ENCODE measurements around the gene GSC2. TPM values are rescaled to one million over a fixed set of nuclear protein-coding genes. Genes with fewer than 3 reads are reported as not detected.

Gene GSC2
- total RNA-seq, 1 donor from 2014 or later, result not detected

DNA sequence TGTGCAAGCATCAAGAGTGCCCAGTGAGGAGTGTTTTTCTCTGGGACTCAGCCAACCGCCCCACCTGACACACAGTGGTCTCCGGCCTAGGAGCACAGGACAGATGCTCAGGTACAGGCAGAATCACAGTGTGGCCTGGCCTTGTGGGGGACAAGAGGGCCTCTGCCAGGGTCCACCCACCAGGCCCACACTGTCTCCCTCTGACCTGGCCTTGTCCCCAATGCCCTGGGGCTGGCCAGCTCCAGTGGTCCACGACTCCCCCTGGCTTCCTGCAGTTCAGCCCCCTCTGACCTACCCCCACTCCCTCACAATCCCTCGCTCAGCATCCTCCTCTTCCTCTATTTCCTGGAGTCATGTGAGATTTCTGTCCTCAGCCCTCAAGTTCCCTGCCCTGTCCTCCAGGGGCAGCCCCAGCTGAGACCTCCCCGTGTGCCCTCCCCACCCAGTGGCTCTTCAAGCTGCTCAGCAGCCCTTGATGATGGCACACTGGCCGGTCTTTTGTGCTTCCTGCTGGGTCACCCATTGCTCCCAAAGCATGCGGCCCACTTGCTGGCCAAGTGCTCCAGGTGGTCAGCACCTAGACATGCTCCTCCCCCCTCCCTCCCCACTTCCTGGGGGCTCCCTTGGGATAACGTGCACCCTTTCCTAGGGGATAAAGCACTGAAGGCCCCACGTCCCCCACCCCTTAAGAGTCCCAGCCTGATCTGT is 17.2 kb downstream of the GSC2 start:
- no peak for ATAC-seq

DNA sequence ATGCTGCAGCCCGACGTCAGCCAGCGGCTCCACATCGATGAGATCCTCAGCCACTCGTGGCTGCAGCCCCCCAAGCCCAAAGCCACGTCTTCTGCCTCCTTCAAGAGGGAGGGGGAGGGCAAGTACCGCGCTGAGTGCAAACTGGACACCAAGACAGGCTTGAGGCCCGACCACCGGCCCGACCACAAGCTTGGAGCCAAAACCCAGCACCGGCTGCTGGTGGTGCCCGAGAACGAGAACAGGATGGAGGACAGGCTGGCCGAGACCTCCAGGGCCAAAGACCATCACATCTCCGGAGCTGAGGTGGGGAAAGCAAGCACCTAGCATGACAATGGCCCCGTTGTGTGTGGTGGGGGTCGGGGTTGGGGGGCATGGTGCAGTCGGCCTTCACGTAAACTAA is 17.9 kb downstream of the GSC2 start:
- ATAC-seq, result no peak

DNA sequence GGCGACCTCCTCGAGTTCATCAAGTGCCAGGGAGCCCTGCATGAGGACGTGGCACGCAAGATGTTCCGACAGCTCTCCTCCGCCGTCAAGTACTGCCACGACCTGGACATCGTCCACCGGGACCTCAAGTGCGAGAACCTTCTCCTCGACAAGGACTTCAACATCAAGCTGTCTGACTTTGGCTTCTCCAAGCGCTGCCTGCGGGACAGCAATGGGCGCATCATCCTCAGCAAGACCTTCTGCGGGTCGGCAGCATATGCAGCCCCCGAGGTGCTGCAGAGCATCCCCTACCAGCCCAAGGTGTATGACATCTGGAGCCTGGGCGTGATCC is 18.4 kb downstream of the GSC2 start:
- ATAC-seq, result no peak

DNA sequence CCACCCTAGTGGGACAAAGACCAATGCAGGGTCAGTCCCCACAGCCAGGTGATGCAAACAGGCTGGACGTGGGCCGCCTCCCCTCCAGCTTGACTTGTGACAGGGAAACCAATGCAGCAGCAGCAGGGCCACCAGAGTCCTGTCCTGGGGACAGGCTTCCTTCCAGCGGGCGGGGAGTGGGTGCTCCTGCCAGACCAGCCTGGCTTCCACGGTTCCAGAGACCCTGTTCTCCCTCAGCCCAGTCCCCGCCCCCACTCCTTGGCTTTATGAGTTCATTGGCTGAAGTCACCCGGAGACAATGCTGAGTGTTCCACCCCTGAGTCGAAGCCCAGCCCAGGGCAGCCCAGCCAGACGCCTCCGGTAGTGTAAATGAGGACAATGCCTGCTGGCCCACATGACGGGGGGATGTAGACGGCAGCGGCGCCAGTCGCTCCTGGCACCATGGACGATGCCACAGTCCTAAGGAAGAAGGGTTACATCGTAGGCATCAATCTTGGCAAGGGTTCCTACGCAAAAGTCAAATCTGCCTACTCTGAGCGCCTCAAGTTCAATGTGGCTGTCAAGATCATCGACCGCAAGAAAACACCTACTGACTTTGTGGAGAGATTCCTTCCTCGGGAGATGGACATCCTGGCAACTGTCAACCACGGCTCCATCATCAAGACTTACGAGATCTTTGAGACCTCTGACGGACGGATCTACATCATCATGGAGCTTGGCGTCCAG is 19.0 kb downstream of the GSC2 start, which contains the start of gene TSSK2:
Gene TSSK2 (plus strand): TSS at position 350 of the 726 bp plus-strand sequence. CDS start 92 bp downstream, at position 442.
- ATAC-seq, result no peak

DNA sequence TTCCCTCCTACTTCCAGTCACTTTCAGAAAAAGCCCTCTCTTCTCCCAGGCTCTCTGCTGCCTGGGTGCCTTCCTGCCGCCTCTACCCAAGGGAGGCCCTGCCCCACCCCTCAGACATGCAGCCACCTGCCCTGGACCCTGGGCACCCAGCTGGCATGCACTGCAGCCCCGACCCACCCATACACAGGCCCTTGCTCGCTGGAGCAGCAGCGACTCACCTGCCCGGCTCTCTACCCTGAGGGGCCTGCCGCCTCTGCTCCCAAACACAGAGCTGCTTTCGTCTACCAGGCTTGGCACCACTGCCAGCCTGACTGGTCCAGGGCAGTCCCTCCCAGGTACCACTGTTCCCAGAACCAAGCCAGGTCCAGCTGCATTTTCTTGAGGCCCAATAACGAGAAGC is 20.2 kb downstream of the GSC2 start:
- peak; percentile 90 for ATAC-seq

DNA sequence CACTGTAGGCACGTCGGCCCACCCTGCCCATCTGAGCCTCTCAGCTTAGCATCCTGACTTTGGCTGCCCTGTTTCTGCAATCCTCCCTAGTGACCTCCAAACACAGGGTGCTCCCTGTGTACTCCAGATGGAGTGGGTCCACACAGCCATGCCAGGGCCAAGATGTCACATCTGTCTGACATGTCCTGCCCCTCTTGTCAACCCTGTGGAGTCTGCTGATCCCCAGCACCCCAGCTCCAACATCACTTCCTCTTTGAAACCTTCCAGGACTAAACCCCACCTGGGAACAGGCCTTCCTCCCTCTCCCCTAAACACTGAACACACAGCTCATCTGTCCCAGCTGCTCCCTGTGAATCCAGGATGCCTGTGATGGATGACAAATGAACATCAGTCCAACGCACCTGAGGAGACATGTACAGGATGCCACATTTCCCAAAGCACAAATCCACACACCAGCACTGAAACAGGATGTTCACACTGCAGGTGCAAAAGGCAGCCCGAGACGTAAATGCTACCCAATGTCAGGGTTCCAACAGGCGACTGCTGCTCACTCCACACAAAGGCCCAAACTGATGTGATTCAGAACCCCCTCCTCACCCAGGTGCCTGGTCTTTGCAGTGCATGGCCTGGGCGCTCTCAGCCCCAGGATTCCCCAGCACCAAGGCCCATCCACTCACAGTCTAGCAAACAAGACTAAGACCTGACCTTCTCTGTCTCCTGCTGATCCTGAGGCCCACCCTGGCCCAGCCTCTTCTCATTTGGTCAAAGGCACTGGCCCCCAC is 21.0 kb downstream of the GSC2 start:
- ATAC-seq, result no peak

DNA sequence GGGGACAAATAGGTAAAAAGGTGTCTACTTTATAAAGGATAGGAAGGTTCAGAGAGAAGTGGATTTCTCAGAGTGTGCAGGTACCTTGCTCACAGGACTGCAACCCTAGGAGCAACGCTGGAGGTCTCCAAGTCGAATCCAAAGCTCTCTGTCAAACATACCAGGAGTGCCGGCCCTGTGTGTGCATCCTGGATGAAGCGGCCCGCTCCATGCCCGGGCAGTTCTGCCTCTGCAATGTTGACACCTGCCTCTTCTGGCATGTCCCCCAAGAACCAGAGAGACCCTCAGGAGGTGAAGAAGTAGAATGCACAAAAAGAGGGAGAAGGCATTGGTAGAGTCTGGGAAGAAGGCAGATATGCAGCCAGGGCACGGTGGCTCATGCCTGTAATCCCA is 22.1 kb downstream of the GSC2 start:
- no peak for ATAC-seq

DNA sequence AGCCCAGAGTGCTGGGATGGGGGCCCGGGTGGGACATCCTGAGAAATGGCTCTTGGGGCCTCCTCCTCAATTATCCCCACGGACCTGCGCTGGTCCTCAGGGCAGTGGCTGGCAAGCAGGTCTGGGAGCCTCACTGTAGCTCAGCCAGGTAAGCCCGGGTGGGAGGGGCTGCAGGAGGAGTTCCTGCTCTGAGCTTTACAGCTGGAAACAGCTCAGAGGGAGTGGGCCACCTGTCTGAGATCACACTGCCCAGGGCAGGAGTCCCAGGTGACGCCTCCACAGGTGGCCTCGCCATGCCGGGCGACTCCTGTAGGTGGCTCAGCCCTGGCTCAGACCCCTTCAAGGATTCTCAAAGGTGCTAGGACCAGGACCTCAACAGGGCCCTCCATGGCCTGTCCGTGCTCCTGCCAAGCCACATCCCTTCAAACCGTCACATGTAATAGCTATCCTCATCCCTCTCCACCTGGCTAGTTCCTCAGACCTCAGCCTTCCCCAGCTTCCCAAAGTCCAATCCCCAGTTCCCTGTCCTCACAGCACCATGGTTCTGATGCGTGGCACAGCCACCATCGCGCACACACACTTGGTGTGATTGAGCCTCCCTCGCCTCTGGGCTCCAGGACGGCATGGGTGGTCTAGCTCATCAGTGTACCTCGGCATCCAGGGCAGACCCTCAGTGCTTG is 22.6 kb downstream of the GSC2 start:
- peak; percentile 65 for ATAC-seq

DNA sequence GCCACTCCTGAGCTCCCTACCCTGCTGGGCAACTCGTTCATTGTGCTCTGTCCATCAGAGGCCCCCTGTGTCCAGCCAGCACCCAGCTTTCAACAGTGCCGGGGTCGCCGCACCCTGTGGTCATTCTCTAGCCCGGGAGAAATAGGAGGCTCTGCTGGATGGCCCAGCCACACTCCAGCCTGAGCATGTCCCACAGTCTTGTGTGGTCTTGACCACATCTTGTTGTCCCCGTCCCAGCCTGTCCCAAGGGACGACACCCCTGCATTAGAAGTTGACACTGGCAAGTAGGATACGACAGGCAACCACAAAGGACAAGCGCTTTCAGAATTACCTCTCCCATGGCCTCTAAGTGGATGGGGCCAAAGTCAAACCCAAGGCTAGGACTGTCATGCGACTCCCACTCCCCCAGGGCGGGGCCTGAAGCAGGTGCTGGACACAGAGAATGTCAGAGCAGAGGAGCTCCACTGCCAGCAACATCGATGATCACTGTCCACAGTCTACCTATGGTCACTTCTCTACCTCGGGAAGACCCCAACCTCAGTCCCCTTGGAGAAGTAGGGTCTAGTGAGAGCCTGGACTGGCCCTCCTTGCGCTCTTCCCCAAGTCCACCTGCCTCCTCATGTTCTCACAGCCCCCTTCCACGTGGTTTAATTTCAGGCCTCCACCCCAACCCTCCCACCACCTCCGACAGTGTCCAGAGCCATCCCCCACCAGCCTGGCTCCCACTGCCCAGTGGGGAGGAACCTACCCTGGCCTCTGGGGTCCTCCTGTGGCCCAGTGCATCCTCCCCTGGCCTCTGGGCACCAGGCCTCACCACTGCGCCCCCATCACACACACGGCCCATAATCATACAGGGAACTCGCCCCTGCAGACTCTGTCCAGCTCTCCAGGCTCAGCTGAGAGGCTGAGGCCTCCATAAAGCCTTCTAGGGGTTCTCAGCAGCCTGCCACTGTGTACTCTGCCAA is 23.5 kb downstream of the GSC2 start:
- no peak for ATAC-seq

DNA sequence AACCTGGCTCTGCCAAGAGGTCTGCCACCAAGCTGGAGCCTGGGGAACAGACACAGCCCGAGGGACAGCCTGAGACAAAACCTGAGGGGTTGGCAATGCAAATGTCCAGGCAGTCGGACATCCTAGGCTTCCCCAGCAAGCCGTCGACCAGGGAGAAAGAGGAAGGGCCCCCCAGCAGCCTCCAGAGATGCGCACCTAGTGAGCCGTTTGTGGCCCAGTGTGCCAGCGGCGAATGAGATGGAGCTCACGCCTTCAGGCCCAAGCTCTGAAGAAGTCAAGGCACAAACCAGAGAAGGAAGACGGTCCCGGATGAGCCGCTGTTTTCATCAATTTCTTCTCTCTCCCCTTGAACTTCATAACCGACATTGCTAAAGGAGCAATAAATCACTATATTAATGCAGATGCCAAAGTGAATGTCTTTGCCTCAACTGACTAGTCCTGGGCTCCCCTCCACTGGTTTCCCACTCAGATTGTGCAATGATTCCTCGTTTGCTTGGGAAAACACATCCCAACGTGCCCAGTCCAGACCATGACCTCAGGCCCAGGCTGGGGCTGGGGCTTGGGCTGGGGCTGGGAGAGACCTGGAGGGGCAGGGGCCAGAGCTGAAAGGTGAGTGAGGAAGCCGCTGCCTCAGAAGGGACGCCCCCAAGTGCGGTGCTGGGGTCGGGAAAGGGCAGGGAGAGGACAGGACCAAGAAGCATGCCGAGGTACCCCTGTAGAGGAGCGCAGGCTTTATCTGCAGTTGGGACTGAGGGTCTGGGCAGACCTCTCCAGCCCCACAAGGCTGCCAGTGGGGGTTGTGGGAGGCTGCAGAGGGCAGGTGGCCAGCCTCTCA is 24.4 kb downstream of the GSC2 start:
- ATAC-seq, result no peak

DNA sequence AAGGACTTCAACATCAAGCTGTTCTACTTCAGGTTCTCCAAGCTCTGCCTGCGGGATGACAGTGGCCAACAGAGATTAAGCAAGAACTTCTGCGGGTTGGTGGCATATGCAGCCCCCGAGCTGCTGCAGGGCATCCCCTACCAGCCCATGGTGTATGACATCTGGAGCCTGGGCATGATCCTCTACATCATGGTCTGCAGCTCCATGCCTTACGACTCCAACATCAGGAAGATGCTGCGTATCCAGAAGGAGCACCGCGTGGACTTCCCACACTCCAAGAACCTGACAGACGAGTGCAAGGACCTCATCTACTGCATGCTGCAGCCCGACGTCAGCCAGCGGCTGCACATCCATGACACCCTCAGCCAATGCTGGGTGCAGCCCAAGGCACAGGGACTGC is 25.1 kb downstream of the GSC2 start:
- ATAC-seq, result no peak

DNA sequence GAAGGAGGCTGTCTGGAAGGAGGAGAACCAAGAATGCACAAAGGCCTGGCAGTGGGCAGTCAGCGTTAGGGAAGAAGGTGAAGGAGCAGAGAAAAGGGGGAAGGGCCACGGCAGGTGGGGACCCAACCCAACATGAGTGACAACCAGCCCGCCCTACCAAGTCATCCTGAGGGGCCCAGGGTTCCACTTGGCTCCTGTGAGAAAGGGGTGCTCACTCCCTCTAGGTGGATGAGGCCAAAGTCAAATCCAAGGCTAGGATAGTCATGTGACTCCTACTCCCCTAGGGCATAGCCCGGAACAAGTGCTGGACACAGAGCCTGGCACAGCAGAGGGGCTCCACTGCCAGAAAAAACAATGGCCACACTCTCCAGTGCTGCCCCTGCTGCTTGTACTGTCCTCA is 25.7 kb downstream of the GSC2 start:
- ATAC-seq, result no peak

DNA sequence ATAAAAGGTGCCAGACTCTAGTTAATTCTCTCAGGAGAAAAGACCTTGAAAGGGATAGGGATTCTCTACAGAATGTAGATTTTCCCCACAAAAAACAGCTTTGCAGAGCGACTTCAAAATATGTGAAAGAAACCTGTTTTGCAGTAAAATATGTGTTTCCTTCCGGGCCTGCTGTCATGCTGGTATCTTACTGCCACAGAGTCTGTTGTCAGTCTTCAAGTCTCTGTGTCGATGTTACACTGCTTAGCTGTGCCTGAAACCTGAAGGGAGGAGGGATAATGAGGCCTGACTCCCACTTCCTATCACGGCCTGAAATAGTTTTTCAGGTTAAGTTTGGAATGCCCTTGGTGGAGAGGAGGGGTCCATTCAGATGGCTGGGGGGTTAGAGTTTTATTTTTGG is 26.2 kb downstream of the GSC2 start:
- no peak for ATAC-seq

DNA sequence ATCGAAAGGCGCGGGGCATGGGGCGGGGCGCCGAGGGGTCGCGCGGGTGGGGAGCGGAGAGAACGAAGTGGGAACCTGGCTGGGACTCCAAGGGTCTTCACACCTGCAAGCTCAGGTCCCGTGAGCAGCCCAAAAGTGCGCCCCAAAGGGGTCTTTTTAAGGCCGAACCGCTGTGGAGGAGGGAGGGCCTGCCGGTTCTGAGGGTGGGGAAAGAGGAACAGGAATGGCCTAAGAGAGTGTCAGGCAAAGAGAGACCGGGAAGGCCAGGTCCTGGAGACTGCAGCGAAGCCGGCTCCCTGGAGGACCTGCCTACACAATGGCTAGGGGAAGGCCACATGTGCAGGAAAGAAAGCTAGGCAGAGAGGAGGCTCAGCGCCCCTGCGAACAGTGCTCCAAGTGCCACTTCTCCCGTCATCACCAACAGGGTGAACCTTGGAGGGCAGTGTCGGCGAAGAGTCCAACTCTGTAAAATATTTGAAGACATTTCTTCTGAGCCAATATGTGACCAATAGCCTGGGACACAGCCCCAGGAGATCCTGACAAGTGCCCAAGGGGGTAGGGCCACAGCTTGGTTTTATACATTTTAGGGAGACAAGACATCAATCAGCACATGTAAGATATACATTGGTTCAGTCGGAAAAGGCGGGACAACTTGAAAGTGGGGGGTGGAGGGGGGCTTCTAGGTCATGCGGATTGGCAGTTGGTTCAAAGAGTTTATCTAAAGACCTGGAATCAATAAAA is 27.2 kb downstream of the GSC2 start:
- no peak for ATAC-seq

DNA sequence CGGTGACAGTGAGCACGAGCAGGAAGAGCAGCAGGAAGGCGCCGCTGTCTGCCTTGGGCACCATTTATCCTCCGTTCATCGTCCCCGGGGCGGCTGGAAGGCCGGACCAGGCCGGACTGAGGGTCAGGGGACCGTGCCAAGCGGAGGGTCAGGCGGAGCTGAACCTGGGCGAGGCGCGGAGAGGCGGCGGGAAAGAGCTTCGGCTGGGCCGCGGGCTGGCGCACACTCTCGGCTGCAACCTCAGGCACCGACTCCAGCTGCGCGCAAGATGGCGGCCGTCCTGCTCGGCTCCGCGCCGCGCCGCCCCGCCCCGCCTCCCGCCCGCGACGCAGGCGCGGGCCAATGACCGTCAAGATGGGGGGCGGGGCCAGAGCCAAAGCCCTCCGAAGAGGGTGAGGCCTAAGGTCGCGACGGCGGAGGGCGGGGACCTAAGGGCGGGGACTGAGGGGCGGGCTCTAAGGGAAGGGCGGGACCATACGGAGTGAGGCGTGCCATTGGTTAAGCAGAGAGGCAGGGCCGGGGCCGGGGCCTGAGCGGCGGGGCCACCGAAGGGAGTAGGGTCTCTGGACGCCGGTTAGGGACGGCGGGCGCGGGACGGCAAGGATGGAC is 27.8 kb downstream of the GSC2 start, which contains the start of gene DGCR2:
Gene DGCR2 (minus strand): TSS at position 270 of the 609 bp plus-strand sequence. CDS start 206 bp downstream, at position 64.
- peak; percentile 94 for ATAC-seq

DNA sequence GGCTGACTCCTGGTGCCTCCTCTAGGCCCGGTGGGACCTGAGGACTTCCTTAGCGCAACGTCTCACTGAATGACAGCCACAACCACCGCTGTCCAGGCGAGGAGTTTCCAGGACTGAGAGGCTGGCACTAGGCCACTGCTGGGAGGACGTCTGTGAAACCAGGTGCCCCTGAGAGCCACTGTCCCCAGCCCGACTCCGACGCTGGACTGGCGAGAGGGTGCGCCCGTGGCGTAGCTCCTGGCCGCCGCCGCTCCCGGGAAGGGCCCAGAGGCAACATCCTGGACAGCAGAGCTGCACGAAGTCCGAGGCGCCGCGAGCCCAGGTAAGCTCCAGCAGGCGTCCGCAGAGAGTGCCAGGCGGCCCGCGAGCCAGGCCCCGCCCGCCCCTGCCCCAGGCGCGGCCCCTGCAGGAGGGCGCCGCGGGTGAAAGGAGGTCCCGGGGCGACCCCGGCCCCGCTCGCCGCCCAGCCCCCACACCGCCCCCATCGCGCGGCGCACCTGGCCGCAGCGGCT is 28.4 kb downstream of the GSC2 start:
- ATAC-seq, result peak; percentile 23

DNA sequence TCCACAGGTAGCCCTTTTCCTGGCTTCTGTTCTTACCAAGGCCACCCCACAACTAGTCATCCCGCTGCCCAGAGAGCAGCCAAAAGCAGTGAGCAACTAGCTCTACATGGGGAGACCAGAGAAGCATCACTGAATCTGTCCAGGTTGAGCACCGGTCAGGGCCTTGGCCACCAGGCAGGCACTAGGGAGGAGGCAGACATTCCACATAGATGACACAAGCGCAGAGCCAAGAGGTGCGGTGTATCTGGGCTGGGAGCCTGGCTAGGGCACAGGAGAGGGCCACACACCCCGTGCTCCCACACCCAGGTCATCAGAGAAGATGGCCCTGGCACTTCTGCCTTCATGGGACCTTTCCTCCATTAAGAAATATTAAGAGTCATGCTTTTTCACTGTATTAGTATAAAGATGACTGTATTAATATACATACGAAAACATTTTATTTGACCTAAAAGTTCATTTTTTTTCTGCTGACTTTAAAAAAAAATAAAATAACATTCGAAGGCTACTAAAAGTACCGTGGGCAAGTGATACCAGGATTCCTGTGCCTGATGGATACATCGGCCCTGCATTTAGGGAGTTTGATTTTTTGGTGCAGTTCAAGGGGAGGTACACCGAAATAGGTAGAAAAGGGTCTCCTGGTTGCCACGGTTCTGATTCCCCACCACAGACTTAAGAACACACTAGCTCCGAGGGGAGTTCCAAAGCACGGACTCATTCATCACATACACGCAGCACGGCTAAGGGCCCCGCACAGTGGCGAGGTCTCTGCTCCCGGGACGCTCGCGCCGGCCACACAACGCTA is 29.1 kb downstream of the GSC2 start:
- ATAC-seq, result peak; percentile 79

DNA sequence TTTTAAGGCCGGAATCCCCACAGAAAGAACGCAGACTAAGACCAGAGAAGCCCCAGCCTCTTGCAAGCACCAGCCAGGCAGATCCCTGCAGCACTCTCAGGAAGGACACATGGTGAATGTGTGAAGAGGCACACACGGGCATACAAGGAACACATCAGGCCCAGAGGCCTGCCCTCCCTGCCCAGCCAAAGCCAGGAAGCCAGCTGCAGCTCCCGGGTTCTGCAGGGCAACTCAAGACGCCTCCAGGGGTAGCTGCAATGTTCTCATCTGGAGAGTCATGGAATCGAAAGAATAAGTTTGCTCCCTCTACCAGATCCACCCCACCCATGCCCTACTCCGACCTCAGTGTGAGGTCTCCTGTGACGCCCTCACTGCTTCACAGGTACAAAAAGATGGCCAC is 30.1 kb downstream of the GSC2 start:
- ATAC-seq, result no peak

All from esophagus mucosa (tissue), 1 donor.